Naive thymus-derived CD8-positive, alpha-beta T cell (primary cell): ENCODE data around the gene LIFR. TPM values are rescaled to one million over a fixed set of nuclear protein-coding genes. Genes with fewer than 3 reads are reported as not detected.
"Not testable (repeated sequence)": the region's sequence is repeated elsewhere in the genome, so short reads cannot be mapped to it uniquely, and the experiment has no call there.

Source experiments
- ATAC-seq, 2 donors: fragments of 150-1000 bp; cut with Tn5 transposase in 1 of 2; sonication (Bioruptor Pico), chemical (Tn5 transposase) in 1 of 2; 1 replicate in 1 of 2; 2 replicates in 1 of 2; pipeline ENCODE4 v1.10.0; 2021; ENCODE audit warnings: mild to moderate bottlenecking in 2 of 2, moderate library complexity in 2 of 2
- POLR2A ChIA-PET: fragments of 350-600 bp; sonication (Branson Sonifier 250); formaldehyde crosslinking; loops from one replicate; lab custom pipeline; 2021; ENCODE audit warnings: antibody characterized with exemption; lab: Charles Lee
- DNase-seq, 10 donors: peaks; one replicate each; pipeline versions ENCODE4 v3.0.0 to v3.0.0-alpha.2; 2020 to 2022
- H3K27ac Mint-ChIP-seq, 10 donors: one replicate each; pipeline ENCODE4 v1.8.0; 2020 to 2022; ENCODE audit warnings: mild to moderate bottlenecking in 10 of 10, mixed read lengths in 10 of 10, moderate library complexity in 4 of 10, inconsistent platforms in 1 of 10
- H3K27me3 Mint-ChIP-seq, 5 donors: one replicate each; pipeline ENCODE4 v1.8.0; 2021 to 2022; ENCODE audit warnings: mixed read lengths in 5 of 5
- H3K36me3 Mint-ChIP-seq, 3 donors: one replicate each; pipeline ENCODE4 v1.8.0; 2020 to 2022; ENCODE audit warnings: mixed read lengths in 3 of 3, mild to moderate bottlenecking in 2 of 3, inconsistent platforms in 1 of 3
- H3K4me1 Mint-ChIP-seq, 4 donors: one replicate each; pipeline ENCODE4 v1.8.0; 2021 to 2022; ENCODE audit warnings: mixed read lengths in 4 of 4
- H3K4me3 Mint-ChIP-seq, 10 donors: one replicate each; pipeline ENCODE4 v1.8.0; 2020 to 2022; ENCODE audit warnings: mild to moderate bottlenecking in 10 of 10, mixed read lengths in 10 of 10, moderate library complexity in 6 of 10, inconsistent platforms in 1 of 10
- H3K9me3 Mint-ChIP-seq, 9 donors: one replicate each; pipeline ENCODE4 v1.8.0; 2020 to 2022; ENCODE audit warnings: mixed read lengths in 9 of 9, mild to moderate bottlenecking in 3 of 9, inconsistent platforms in 1 of 9, moderate library complexity in 1 of 9
- polyA plus RNA-seq, 3 donors: library from polyadenylated mRNA; unstranded; fragments of 300-500 nt; fragmentation: Illumina TruSeq; gene quantifications; one replicate each; pipeline ENCODE4 v1.2.3, GENCODE V29; 2021
- total RNA-seq, 8 experiments: library from RNA in 2 of 8; stranded (reverse) in 2 of 8; gene quantifications; one replicate each; pipeline ENCODE4 v1.2.3 and lab custom pipeline; 2021 to 2026

The LIFR gene
- total RNA-seq (not detected), polyA plus RNA-seq (not detected), total RNA-seq (lab: John Stamatoyannopoulos, UW) (0 to 0.52 (median 0.04) reads per million in 6 experiments)

GRCh38 chr5:38556599-38557307 is at the start of gene LIFR:
Gene LIFR (minus strand): TSS chr5:38556646. CDS start chr5:38530647, 25,999 bp downstream.
- H3K4me1 Mint-ChIP-seq: peaks cover 5 to 19% (median 15%) of the 10 kb centered on the region in 4 donors
- peak within 1 kb of the TSS; percentile 66 to 88 (median 80) for H3K4me3 Mint-ChIP-seq
- H3K27me3 Mint-ChIP-seq: peaks cover 26 to 73% (median 52%) of the 10 kb centered on the region in 5 donors
- POLR2A ChIA-PET: no interaction called here
- H3K9me3 Mint-ChIP-seq: no peaks in the 10 kb centered on the region
- H3K36me3 Mint-ChIP-seq: no peaks in the 10 kb centered on the region
- ATAC-seq (peak; percentile 50 to 53), DNase-seq (peak in 6 of 10 donors; percentile 10 to 63 (median 20))
- no peak within 1 kb of the TSS for H3K27ac Mint-ChIP-seq

- H3K4me1 Mint-ChIP-seq: no peaks in the 10 kb centered on the region
- H3K4me3 Mint-ChIP-seq: no peak overlapping the region
- H3K9me3 Mint-ChIP-seq: no peaks in the 10 kb centered on the region
- no peak for ATAC-seq
- DNase-seq: no peak
- POLR2A ChIA-PET: no interaction called here
- no peaks in the 10 kb centered on the region for H3K36me3 Mint-ChIP-seq
- H3K27me3 Mint-ChIP-seq: peaks cover 14 to 35% (median 19%) of the 10 kb centered on the region in 5 donors
- no peak overlapping the region for H3K27ac Mint-ChIP-seq
Observed at GRCh38 chr5:38605610-38606009, 49.2 kb upstream of the LIFR start.

GRCh38 chr5:38603691-38604090 is 47.2 kb upstream of the LIFR start:
- Mint-ChIP-seq H3K9me3 (no peaks in the 10 kb centered on the region), H3K4me3 (no peak overlapping the region), H3K27ac (peak overlapping the region in 1 of 10 donors; percentile 36), H3K4me1 (peaks cover 0 to 3% (median 0%) of the 10 kb centered on the region in 4 donors), H3K36me3 (no peaks in the 10 kb centered on the region), H3K27me3 (peaks cover 15 to 39% (median 18%) of the 10 kb centered on the region in 5 donors)
- POLR2A ChIA-PET: no interaction called here
- DNase-seq: no peak
- no peak for ATAC-seq

GRCh38 chr5:38602641-38603040 is 46.2 kb upstream of the LIFR start:
- H3K4me3 Mint-ChIP-seq: no peak overlapping the region
- no peak overlapping the region for H3K27ac Mint-ChIP-seq
- no peaks in the 10 kb centered on the region for H3K9me3 Mint-ChIP-seq
- ATAC-seq (no peak), DNase-seq (no peak)
- no peaks in the 10 kb centered on the region for H3K36me3 Mint-ChIP-seq
- H3K4me1 Mint-ChIP-seq: peaks cover 0 to 3% (median 0%) of the 10 kb centered on the region in 4 donors
- POLR2A ChIA-PET: no interaction called here
- H3K27me3 Mint-ChIP-seq: peaks cover 13 to 42% (median 23%) of the 10 kb centered on the region in 5 donors

- Mint-ChIP-seq H3K9me3 (no peaks in the 10 kb centered on the region), H3K4me3 (no peak overlapping the region), H3K27ac (no peak overlapping the region), H3K36me3 (no peaks in the 10 kb centered on the region), H3K4me1 (peaks cover 0 to 3% (median 0%) of the 10 kb centered on the region in 4 donors), H3K27me3 (peaks cover 11 to 40% (median 28%) of the 10 kb centered on the region in 5 donors)
- DNase-seq (no peak), ATAC-seq (no peak)
- POLR2A ChIA-PET: no interaction called here
Observed at GRCh38 chr5:38601863-38602298, 45.4 kb upstream of the LIFR start.

DNA sequence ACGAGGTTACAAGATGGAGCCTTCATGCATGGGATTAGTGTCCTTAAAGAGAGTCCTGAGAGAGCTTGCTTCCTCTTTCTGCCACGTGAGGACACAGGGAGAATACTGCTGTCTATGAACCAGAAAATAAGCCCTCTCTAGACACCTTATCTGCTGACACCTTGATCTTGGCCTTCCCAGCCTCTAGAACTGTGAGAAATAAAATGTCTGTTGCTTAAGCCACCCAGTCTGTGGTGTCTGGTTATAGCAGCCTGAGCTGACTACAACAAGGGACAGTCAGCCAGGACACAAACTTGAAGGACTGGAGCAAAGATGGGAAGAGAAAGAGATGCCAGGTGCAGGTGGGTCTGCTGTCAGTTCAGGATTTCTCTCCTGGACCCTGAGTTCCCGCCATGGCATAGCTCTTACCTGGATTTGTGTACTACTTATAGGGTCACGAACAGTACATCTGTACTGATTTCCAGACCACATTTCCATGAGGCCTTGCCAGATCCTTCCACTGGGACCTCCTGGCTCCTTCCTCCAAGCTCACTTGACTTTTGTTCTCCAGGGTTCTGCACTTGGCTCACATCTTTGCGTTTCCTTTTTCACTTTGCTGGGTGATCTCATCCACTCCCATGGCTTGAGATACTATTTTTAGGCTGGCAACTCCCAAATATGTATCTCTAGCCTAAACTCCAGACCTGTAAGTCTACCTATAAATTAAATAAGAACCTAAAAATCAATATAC is 44.9 kb upstream of the LIFR start:
- POLR2A ChIA-PET: no interaction called here
- H3K36me3 Mint-ChIP-seq: no peaks in the 10 kb centered on the region
- H3K4me3 Mint-ChIP-seq: no peak overlapping the region
- peaks cover 11 to 39% (median 29%) of the 10 kb centered on the region in 5 donors for H3K27me3 Mint-ChIP-seq
- peaks cover 0 to 3% (median 0%) of the 10 kb centered on the region in 4 donors for H3K4me1 Mint-ChIP-seq
- DNase-seq (no peak), ATAC-seq (no peak)
- no peak overlapping the region for H3K27ac Mint-ChIP-seq
- no peaks in the 10 kb centered on the region for H3K9me3 Mint-ChIP-seq

DNA sequence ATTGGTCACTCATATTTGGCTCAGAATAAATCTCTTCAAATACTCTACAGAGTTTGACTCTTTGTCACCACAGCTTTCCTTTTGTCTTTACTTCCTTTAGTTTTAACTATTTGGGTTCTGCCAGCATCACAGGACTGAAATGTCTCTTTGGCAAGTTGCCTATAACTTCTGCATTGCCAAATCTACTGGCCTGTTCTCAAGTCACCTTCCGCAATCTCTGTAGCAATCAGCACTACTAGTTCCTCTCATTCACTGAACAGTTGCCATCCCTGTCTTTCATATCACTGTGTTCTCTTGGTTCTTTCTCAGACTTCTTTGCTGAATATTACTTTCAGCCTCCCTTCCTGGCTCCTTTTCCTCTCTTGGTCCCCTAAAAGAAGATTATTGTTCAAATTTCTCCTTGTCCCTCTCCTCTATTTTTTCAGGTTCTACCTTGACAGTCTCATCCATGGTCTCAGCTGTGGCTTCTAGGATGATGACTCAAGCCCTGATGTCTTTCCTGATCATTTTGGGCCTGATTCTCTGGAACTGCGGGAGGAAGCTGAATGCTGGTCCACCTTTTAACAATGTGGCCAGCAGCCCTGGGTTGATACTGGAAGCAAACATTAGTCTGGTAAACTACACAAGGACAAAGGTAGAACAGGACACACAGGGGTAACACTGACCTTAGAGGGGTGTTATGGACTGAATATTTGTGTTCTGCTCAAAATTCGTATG is 44.0 kb upstream of the LIFR start:
- DNase-seq (no peak), ATAC-seq (no peak)
- H3K27ac Mint-ChIP-seq: no peak overlapping the region
- POLR2A ChIA-PET: no interaction called here
- peaks cover 0 to 3% (median 0%) of the 10 kb centered on the region in 4 donors for H3K4me1 Mint-ChIP-seq
- H3K9me3 Mint-ChIP-seq: no peaks in the 10 kb centered on the region
- H3K27me3 Mint-ChIP-seq: peaks cover 11 to 32% (median 26%) of the 10 kb centered on the region in 5 donors
- H3K4me3 Mint-ChIP-seq: no peak overlapping the region
- no peaks in the 10 kb centered on the region for H3K36me3 Mint-ChIP-seq

GRCh38 chr5:38599751-38600150 is 43.3 kb upstream of the LIFR start:
- H3K9me3 Mint-ChIP-seq, ATAC-seq: not testable (repeated sequence)

DNA sequence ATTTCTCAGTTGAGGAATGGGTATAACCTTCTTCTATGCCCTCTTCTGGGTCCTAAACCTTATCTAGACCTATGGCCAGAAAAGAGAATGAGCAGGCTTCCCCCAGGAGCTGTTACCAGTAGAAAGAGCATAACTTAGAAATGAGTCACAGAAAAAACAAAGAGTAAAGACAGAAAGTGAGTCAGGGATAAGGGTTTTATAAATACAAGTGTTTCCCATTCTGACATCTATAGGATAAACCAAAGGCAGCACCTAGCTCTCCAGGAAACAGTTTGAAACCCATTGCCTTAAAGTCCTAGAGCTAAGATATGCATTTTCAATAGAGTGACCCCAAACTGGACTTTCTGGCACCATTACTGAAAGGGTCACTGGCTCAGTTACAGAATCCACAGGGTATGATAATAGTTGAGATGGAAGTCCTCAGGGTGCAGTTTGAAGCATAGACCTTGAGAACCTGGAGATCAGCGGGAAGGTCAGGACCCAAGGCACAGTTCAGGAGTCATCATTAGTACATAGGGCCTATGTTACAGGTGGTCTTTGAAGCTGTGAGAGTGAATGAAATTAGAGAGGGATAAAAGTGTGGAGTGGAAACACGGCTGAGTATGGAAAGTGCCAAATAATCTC is 42.7 kb upstream of the LIFR start:
- H3K27ac Mint-ChIP-seq: no peak overlapping the region
- no peaks in the 10 kb centered on the region for H3K36me3 Mint-ChIP-seq
- H3K9me3 Mint-ChIP-seq: no peaks in the 10 kb centered on the region
- POLR2A ChIA-PET: no interaction called here
- H3K4me3 Mint-ChIP-seq: no peak overlapping the region
- H3K4me1 Mint-ChIP-seq: peaks cover 0 to 3% (median 0%) of the 10 kb centered on the region in 4 donors
- peaks cover 9 to 42% (median 29%) of the 10 kb centered on the region in 5 donors for H3K27me3 Mint-ChIP-seq
- no peak for ATAC-seq
- DNase-seq: no peak

More at GRCh38 chr5:38599751-38600150, 43.3 kb upstream of the LIFR start:
- H3K27me3 Mint-ChIP-seq: peaks cover 11 to 39% (median 30%) of the 10 kb centered on the region in 5 donors
- H3K27ac Mint-ChIP-seq, POLR2A ChIA-PET, DNase-seq, H3K36me3 Mint-ChIP-seq, H3K4me3 Mint-ChIP-seq, H3K4me1 Mint-ChIP-seq: not testable (repeated sequence)

GRCh38 chr5:38598296-38598993 is 42.0 kb upstream of the LIFR start:
- POLR2A ChIA-PET: no interaction called here

GRCh38 chr5:38596981-38597380 is 40.5 kb upstream of the LIFR start:
- POLR2A ChIA-PET: no interaction called here
- no peak overlapping the region for H3K4me3 Mint-ChIP-seq
- H3K27ac Mint-ChIP-seq: no peak overlapping the region
- H3K9me3 Mint-ChIP-seq: no peaks in the 10 kb centered on the region
- no peaks in the 10 kb centered on the region for H3K36me3 Mint-ChIP-seq
- peaks cover 0 to 3% (median 0%) of the 10 kb centered on the region in 4 donors for H3K4me1 Mint-ChIP-seq
- no peak for ATAC-seq
- peaks cover 6 to 42% (median 31%) of the 10 kb centered on the region in 5 donors for H3K27me3 Mint-ChIP-seq
- no peak for DNase-seq

More at GRCh38 chr5:38598296-38598993, 42.0 kb upstream of the LIFR start:
- no peaks in the 10 kb centered on the region for H3K36me3 Mint-ChIP-seq
- H3K4me3 Mint-ChIP-seq: no peak overlapping the region
- ATAC-seq: no peak
- H3K27me3 Mint-ChIP-seq: peaks cover 9 to 45% (median 32%) of the 10 kb centered on the region in 5 donors
- no peaks in the 10 kb centered on the region for H3K9me3 Mint-ChIP-seq
- H3K4me1 Mint-ChIP-seq: peaks cover 0 to 3% (median 0%) of the 10 kb centered on the region in 4 donors
- H3K27ac Mint-ChIP-seq: no peak overlapping the region
- no peak for DNase-seq
